HEK293 (cell line): ENCODE data around the gene RNF217.

Experiments
- CTCF ChIA-PET: fragments of 350-600 bp; formaldehyde crosslinking; extraction: SDS; loops from one replicate; lab custom pipeline; 2021; ENCODE audit warnings: antibody characterized with exemption; lab: Yijun Ruan, JAX
- POLR2A ChIA-PET: fragments of 300-600 bp; formaldehyde crosslinking; extraction: SDS; loops from one replicate; lab custom pipeline; 2020; ENCODE audit warnings: antibody characterized with exemption, inconsistent platforms; lab: Yijun Ruan, JAX
- H3K27ac ChIP-seq: fragments of 200-500 bp; sonication (Bioruptor generic); 2 replicates; pipeline ENCODE4 v1.5.1; 2014; ENCODE audit warnings: low read depth, low read length, control low read depth, inconsistent platforms; ENCODE audit errors: extremely low read depth
- H3K36me3 ChIP-seq, 2 experiments: fragments of 200-500 bp in 1 of 2; sonication (Bioruptor generic) in 1 of 2; 1 replicate in 1 of 2; 2 replicates in 1 of 2; pipeline ENCODE4 v1.5.1; 2014 to 2017; ENCODE audit warnings: inconsistent platforms in 2 of 2, low read length in 2 of 2; ENCODE audit not compliant: control insufficient read depth in 2 of 2, insufficient read depth in 1 of 2
- H3K4me1 ChIP-seq: fragments of 200-500 bp; sonication (Bioruptor generic); 2 replicates; pipeline ENCODE4 v1.5.1; 2014; ENCODE audit warnings: mild to moderate bottlenecking, low read length, inconsistent platforms; ENCODE audit not compliant: control insufficient read depth, insufficient read depth
- H3K4me3 ChIP-seq: 2 replicates; pipeline ENCODE4 v1.5.1; 2011; ENCODE audit warnings: low read depth, mild to moderate bottlenecking, control low read depth, low read length, moderate library complexity
- H3K9me3 ChIP-seq: fragments of 200-500 bp; sonication (Bioruptor generic); 2 replicates; pipeline ENCODE4 v1.5.1; 2014; ENCODE audit warnings: low read depth, low read length, inconsistent platforms; ENCODE audit not compliant: control insufficient read depth, insufficient read depth
- BCL11A ChIP-seq: fragments of 450-650 bp; formaldehyde crosslinking; IDR thresholded peaks from 2 replicates; pipeline ENCODE4 v1.5.1; 2016; ENCODE audit warnings: low read depth, missing biosample characterization, missing genetic modification characterization
- GFI1B ChIP-seq: fragments of 450-650 bp; formaldehyde crosslinking; IDR thresholded peaks from 2 replicates; pipeline ENCODE4 v1.5.1; 2016; ENCODE audit warnings: missing biosample characterization, missing genetic modification characterization
- HOXC10 ChIP-seq: sonication (generic); formaldehyde crosslinking; IDR thresholded peaks from 2 replicates; pipeline ENCODE4 v1.8.1; 2023; ENCODE audit warnings: mild to moderate bottlenecking, missing genetic modification reagents
- MZF1 ChIP-seq: fragments of 450-650 bp; formaldehyde crosslinking; IDR thresholded peaks from 2 replicates; pipeline ENCODE4 v1.5.1; 2017; ENCODE audit warnings: missing biosample characterization, missing genetic modification characterization, borderline replicate concordance
- PRDM1 ChIP-seq: fragments of 450-650 bp; formaldehyde crosslinking; IDR thresholded peaks from 2 replicates; pipeline ENCODE4; 2016; ENCODE audit warnings: missing biosample characterization, missing genetic modification characterization
- REPIN1 ChIP-seq: fragments of 450-650 bp; formaldehyde crosslinking; IDR thresholded peaks from 2 replicates; pipeline ENCODE4 v1.5.1; 2017; ENCODE audit warnings: missing biosample characterization, missing genetic modification characterization, low read depth
- SETDB1 ChIP-seq: IDR thresholded peaks from one replicate; pipeline ENCODE4 v1.6.1; 2017; ENCODE audit warnings: mild to moderate bottlenecking, low read length, moderate library complexity, mixed read lengths; ENCODE audit not compliant: insufficient read length
- SP7 ChIP-seq: fragments of 450-650 bp; formaldehyde crosslinking; IDR thresholded peaks from 2 replicates; pipeline ENCODE4 v1.5.1; 2016; ENCODE audit warnings: missing biosample characterization, missing genetic modification characterization
- TRIM28 ChIP-seq: IDR thresholded peaks from 2 replicates; pipeline ENCODE4 v1.6.1; 2011; ENCODE audit warnings: low read length, control low read depth, borderline replicate concordance
- ZNF140 ChIP-seq: fragments of 450-650 bp; formaldehyde crosslinking; IDR thresholded peaks from 2 replicates; pipeline ENCODE4 v1.5.1; 2016; ENCODE audit warnings: missing biosample characterization, missing genetic modification characterization
- ZNF169 ChIP-seq: fragments of 450-650 bp; formaldehyde crosslinking; IDR thresholded peaks from 2 replicates; pipeline ENCODE4 v1.5.1; 2016; ENCODE audit warnings: missing biosample characterization, missing genetic modification characterization
- ZNF239 ChIP-seq: fragments of 450-650 bp; formaldehyde crosslinking; IDR thresholded peaks from 2 replicates; pipeline ENCODE4 v1.5.1; 2016; ENCODE audit warnings: missing biosample characterization, missing genetic modification characterization
- ZNF416 ChIP-seq: fragments of 450-650 bp; formaldehyde crosslinking; IDR thresholded peaks from 2 replicates; pipeline ENCODE4 v1.5.1; 2016; ENCODE audit warnings: missing biosample characterization, missing genetic modification characterization
- ZNF433 ChIP-seq: fragments of 450-650 bp; formaldehyde crosslinking; IDR thresholded peaks from 2 replicates; pipeline ENCODE4 v1.5.1; 2016; ENCODE audit warnings: missing biosample characterization, missing genetic modification characterization, low read depth
- ZNF529 ChIP-seq: fragments of 450-650 bp; formaldehyde crosslinking; IDR thresholded peaks from 2 replicates; pipeline ENCODE4 v1.5.1; 2017; ENCODE audit warnings: missing genetic modification characterization, missing biosample characterization; ENCODE audit not compliant: insufficient replicate concordance
- ZNF585B ChIP-seq: fragments of 450-650 bp; formaldehyde crosslinking; IDR thresholded peaks from 2 replicates; pipeline ENCODE4 v1.5.1; 2016; ENCODE audit warnings: missing biosample characterization, missing genetic modification characterization
- ZNF621 ChIP-seq: fragments of 450-650 bp; formaldehyde crosslinking; IDR thresholded peaks from 2 replicates; pipeline ENCODE4 v1.5.1; 2017; ENCODE audit warnings: missing biosample characterization, missing genetic modification characterization
- ZNF701 ChIP-seq: fragments of 450-650 bp; formaldehyde crosslinking; IDR thresholded peaks from 2 replicates; pipeline ENCODE4 v1.5.1; 2016; ENCODE audit warnings: missing biosample characterization, missing genetic modification characterization
- ZNF707 ChIP-seq: fragments of 450-650 bp; formaldehyde crosslinking; IDR thresholded peaks from 2 replicates; pipeline ENCODE4 v1.5.1; 2016; ENCODE audit warnings: missing biosample characterization, missing genetic modification characterization
- ZNF747 ChIP-seq: fragments of 450-650 bp; formaldehyde crosslinking; IDR thresholded peaks from 2 replicates; pipeline ENCODE4 v1.5.1; 2016; ENCODE audit warnings: missing biosample characterization, missing genetic modification characterization
- TF ChIP-seq, protein P1 (sequence below): fragments of 450-650 bp; formaldehyde crosslinking; conservative IDR thresholded peaks from 2 replicates; pipeline ENCODE4 v1.5.1; 2016; ENCODE audit warnings: low read depth, missing biosample characterization, missing genetic modification characterization
- TF ChIP-seq, protein P2 (sequence below): fragments of 450-650 bp; formaldehyde crosslinking; IDR thresholded peaks from 2 replicates; pipeline ENCODE4 v1.5.1; 2016; ENCODE audit warnings: missing biosample characterization, missing genetic modification characterization

Gene RNF217

DNA sequence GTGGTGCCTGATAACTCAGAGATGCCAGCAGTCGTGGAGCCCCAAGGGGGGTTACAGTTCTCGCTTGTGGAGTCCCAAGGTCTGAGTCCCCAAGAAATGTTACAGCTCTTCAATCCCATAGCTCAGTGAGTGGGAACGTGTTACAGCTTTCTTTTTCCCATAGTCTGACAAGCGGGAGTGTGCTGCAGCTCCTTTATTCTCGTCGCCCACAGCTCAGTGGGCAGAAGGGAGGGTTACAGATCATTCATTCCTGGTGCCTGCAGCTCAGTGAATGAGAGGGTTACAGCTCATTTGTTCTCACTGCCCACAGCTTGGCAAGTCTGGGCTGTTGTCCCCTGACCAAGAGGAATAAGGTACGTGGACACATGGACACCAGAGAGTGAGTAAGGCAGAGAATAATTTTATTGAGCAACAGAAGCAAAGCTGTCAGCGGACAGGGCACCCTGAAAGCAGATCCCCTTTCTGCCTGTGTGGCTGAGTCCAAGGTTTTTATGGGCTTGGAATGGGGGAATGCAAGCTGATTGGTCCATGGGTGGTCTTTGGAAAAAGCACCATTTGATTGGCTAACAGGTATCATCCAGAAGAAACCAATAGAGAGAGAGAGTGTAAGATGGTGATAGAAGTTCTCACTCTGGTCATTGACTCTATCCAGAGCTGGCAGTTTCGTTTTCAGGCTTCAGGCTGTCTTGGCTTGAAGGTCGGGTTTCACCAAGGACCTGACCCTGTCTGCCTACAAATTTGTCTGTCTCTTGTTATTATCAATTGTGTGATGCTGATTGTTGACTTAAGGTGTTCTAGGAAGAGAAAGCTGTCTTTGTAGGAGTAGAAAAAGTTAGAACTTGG is 16.4 kb downstream of the RNF217 start:
- Histone ChIP-seq H3K4me1 (peaks cover 26% of the 10 kb centered on the region), H3K9me3 (no peaks in the 10 kb centered on the region), H3K4me3 (no peak overlapping the region), H3K27ac (no peak overlapping the region), H3K36me3 (peaks cover 0 to 34% of the 10 kb centered on the region in 2 experiments; a peak in 2 of 3 replicates)
- ChIA-PET POLR2A (no interaction called here), CTCF (no interaction called here)
- TF ChIP-seq GFI1B (tag by site-specific recombination) (no peak), ZNF701 (tag by site-specific recombination) (no peak), ZNF585B (tag by site-specific recombination) (no peak), ZNF707 (tag by site-specific recombination) (no peak), HOXC10 (CRISPR knock-in tag) (no peak), TRIM28 (peak; percentile 88; the same call in 1 of the 2 replicates), REPIN1 (tag by site-specific recombination) (no peak), ZNF621 (tag by site-specific recombination) (no peak), BCL11A (tag by site-specific recombination) (no peak), ZNF416 (tag by site-specific recombination) (no peak), ZNF529 (tag by site-specific recombination) (peak; percentile 12), SP7 (no peak), ZNF433 (tag by site-specific recombination) (no peak), SETDB1 (peak; percentile 97), MZF1 (tag by site-specific recombination) (peak; percentile 73; the same call in 1 of the 2 replicates)
- TF ChIP-seq, protein P1, sequence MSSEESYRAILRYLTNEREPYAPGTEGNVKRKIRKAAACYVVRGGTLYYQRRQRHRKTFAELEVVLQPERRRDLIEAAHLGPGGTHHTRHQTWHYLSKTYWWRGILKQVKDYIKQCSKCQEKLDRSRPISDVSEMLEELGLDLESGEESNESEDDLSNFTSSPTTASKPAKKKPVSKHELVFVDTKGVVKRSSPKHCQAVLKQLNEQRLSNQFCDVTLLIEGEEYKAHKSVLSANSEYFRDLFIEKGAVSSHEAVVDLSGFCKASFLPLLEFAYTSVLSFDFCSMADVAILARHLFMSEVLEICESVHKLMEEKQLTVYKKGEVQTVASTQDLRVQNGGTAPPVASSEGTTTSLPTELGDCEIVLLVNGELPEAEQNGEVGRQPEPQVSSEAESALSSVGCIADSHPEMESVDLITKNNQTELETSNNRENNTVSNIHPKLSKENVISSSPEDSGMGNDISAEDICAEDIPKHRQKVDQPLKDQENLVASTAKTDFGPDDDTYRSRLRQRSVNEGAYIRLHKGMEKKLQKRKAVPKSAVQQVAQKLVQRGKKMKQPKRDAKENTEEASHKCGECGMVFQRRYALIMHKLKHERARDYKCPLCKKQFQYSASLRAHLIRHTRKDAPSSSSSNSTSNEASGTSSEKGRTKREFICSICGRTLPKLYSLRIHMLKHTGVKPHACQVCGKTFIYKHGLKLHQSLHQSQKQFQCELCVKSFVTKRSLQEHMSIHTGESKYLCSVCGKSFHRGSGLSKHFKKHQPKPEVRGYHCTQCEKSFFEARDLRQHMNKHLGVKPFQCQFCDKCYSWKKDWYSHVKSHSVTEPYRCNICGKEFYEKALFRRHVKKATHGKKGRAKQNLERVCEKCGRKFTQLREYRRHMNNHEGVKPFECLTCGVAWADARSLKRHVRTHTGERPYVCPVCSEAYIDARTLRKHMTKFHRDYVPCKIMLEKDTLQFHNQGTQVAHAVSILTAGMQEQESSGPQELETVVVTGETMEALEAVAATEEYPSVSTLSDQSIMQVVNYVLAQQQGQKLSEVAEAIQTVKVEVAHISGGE, result no peak

DNA sequence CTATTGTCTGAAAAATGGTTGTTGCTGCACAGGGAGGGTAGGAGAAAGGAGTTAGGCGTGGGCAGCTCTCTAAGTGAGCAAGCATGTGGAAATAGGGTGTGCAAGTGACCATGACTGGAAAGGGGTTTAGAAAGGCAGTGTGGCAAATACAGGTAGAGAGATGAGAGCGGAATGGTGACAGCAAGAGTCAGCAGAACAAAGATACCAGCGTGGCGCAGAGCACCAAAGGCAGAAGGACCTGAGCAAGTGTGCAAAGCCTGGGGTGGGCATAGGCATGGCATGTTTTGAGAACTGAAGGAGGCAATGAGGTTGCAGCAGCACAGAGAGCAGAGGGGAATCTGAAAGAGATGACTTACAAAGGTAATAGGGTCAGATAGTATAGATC is 17.0 kb downstream of the RNF217 start:
- POLR2A ChIA-PET, result no interaction called here
- Histone ChIP-seq H3K27ac (no peak overlapping the region), H3K9me3 (no peaks in the 10 kb centered on the region), H3K4me3 (no peak overlapping the region), H3K36me3 (peaks cover 0 to 30% of the 10 kb centered on the region in 2 experiments; a peak in 2 of 3 replicates), H3K4me1 (peaks cover 26% of the 10 kb centered on the region)
- peak; percentile 30; the same call in 1 of the 2 replicates for TF ChIP-seq PRDM1
- TF ChIP-seq, protein P2, sequence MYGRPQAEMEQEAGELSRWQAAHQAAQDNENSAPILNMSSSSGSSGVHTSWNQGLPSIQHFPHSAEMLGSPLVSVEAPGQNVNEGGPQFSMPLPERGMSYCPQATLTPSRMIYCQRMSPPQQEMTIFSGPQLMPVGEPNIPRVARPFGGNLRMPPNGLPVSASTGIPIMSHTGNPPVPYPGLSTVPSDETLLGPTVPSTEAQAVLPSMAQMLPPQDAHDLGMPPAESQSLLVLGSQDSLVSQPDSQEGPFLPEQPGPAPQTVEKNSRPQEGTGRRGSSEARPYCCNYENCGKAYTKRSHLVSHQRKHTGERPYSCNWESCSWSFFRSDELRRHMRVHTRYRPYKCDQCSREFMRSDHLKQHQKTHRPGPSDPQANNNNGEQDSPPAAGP (tag by site-specific recombination), result no peak
- peak; percentile 97 for TF ChIP-seq ZNF239 (tag by site-specific recombination)
- no peak for TF ChIP-seq ZNF747 (tag by site-specific recombination)
- 0 out of 2 replicates have a peak, but pooled peaks have one; percentile 76 for TF ChIP-seq ZNF169 (tag by site-specific recombination)
- TF ChIP-seq ZNF140 (tag by site-specific recombination), result peak; percentile 95
- CTCF ChIA-PET, result interaction anchor here (0.5 to 1.0 kb wide), 2 partner anchors 16 to 1336 kb away, joined by 3 read pairs; no protein-coding TSS in a partner anchor
